HG03159 (cell line): ENCODE data around the gene VPS35L.

ENCODE experiments used
- ATAC-seq: cut with Tn5 transposase; IDR thresholded peaks from one replicate; pipeline ENCODE4 v1.9.1; 2021; ENCODE audit warnings: mild to moderate bottlenecking, moderate library complexity; ENCODE audit not compliant: unreplicated experiment

Gene VPS35L

GRCh38 chr16:19589771-19590302 is 34.3 kb downstream of the VPS35L start:
- ATAC-seq, result no peak

- no peak for ATAC-seq
These were observed 39.7 kb downstream of the VPS35L start for GRCh38 chr16:19595043-19595767.

GRCh38 chr16:19598805-19599510 is 43.5 kb downstream of the VPS35L start:
- no peak for ATAC-seq

GRCh38 chr16:19599968-19600716 is 44.6 kb downstream of the VPS35L start:
- ATAC-seq, result no peak

- ATAC-seq, result no peak
These were observed 45.8 kb downstream of the VPS35L start for GRCh38 chr16:19601083-19601976.

GRCh38 chr16:19604911-19605310 is 49.4 kb downstream of the VPS35L start:
- ATAC-seq, result no peak

GRCh38 chr16:19605701-19606100 is 50.2 kb downstream of the VPS35L start:
- ATAC-seq, result no peak

GRCh38 chr16:19607616-19608280 is 52.2 kb downstream of the VPS35L start:
- no peak for ATAC-seq

- ATAC-seq, result no peak
These were observed 53.9 kb downstream of the VPS35L start for GRCh38 chr16:19609359-19609758.

GRCh38 chr16:19610200-19610599 is 54.7 kb downstream of the VPS35L start:
- no peak for ATAC-seq

GRCh38 chr16:19613834-19614233 is 58.3 kb downstream of the VPS35L start:
- ATAC-seq, result no peak

GRCh38 chr16:19616241-19616640 is 60.7 kb downstream of the VPS35L start:
- ATAC-seq, result no peak

GRCh38 chr16:19618876-19619275 is 63.4 kb downstream of the VPS35L start:
- ATAC-seq, result no peak

GRCh38 chr16:19621445-19621844 is 65.9 kb downstream of the VPS35L start:
- no peak for ATAC-seq

GRCh38 chr16:19625039-19625438 is 69.5 kb downstream of the VPS35L start:
- no peak for ATAC-seq

- no peak for ATAC-seq
These were observed 81.1 kb downstream of the VPS35L start for GRCh38 chr16:19636436-19637267.

- no peak for ATAC-seq
These were observed 84.5 kb downstream of the VPS35L start for GRCh38 chr16:19639986-19640421.

GRCh38 chr16:19642501-19642900 is 87.0 kb downstream of the VPS35L start:
- no peak for ATAC-seq

GRCh38 chr16:19644877-19645276 is 89.4 kb downstream of the VPS35L start:
- ATAC-seq, result no peak
